IMR-90 (cell line): ENCODE data around the gene ARVCF. TPM values are rescaled to one million over a fixed set of nuclear protein-coding genes. Genes with fewer than 3 reads are reported as not detected.
A peak's percentile ranks its signal among the peaks of the same experiment; 100 is the strongest.

ENCODE experiments used
- ATAC-seq: fragments of 200-7000 bp; cut with Tn5 transposase; 2 replicates; pipeline ENCODE4 v1.9.1; 2020; ENCODE audit warnings: low read depth, mild to moderate bottlenecking, moderate library complexity
- BruUV-seq: library from RNA; stranded (reverse); fragments of 400-500 nt; replicated peaks from 2 replicates; lab custom pipeline; 2021; lab: Mats Ljungman, UMichigan
- CTCF ChIA-PET: fragments of 300-600 bp; formaldehyde crosslinking; extraction: SDS; loops from one replicate; lab custom pipeline; 2021; ENCODE audit warnings: antibody characterized with exemption; lab: Yijun Ruan, JAX
- POLR2A ChIA-PET: fragments of 300-600 bp; sonication (Branson Sonifier 250); formaldehyde crosslinking; loops from one replicate; lab custom pipeline; 2022; ENCODE audit warnings: antibody characterized with exemption; ENCODE audit not compliant: unreplicated experiment; lab: Charles Lee
- DNase-seq: peaks from one replicate; pipeline ENCODE4 v3.0.0; 2013
- H2AFZ ChIP-seq: replicated peaks from 2 replicates; pipeline ENCODE3; 2013; ENCODE audit warnings: low read length, mild to moderate bottlenecking; ENCODE audit not compliant: poor library complexity
- H2AK5ac ChIP-seq: 2 replicates; pipeline ENCODE4 v1.6.1; 2013; ENCODE audit warnings: low read depth, low read length, inconsistent platforms
- H2AK9ac ChIP-seq: replicated peaks from 2 replicates; pipeline ENCODE3; 2013; ENCODE audit warnings: mild to moderate bottlenecking, low read depth, low read length, moderate library complexity; ENCODE audit not compliant: poor library complexity
- H2BK120ac ChIP-seq: 2 replicates; pipeline ENCODE4 v1.6.1; 2013; ENCODE audit warnings: low read depth, low read length, inconsistent platforms
- H2BK15ac ChIP-seq: 3 replicates; pipeline ENCODE4 v1.6.1; 2013; ENCODE audit warnings: low read depth, low read length, inconsistent platforms
- H2BK20ac ChIP-seq: 2 replicates; pipeline ENCODE4 v1.6.1; 2013; ENCODE audit warnings: low read depth, mild to moderate bottlenecking, inconsistent platforms, low read length, moderate library complexity
- H2BK5ac ChIP-seq: 2 replicates; pipeline ENCODE4 v1.6.1; 2013; ENCODE audit warnings: mild to moderate bottlenecking, low read depth, low read length, inconsistent platforms; ENCODE audit not compliant: poor library complexity, severe bottlenecking
- H3K14ac ChIP-seq: replicated peaks from 2 replicates; pipeline ENCODE4 v1.6.1; 2013; ENCODE audit warnings: low read depth, low read length, inconsistent platforms
- H3K18ac ChIP-seq: 2 replicates; pipeline ENCODE4 v1.6.1; 2013; ENCODE audit warnings: low read depth, low read length, control low read depth
- H3K23ac ChIP-seq: 2 replicates; pipeline ENCODE4 v1.6.1; 2013; ENCODE audit warnings: low read depth, low read length, inconsistent platforms
- H3K27ac ChIP-seq: 2 replicates; pipeline ENCODE4 v1.5.1; 2013; ENCODE audit warnings: mild to moderate bottlenecking, control low read depth, low read length; ENCODE audit not compliant: insufficient read depth
- H3K27me3 ChIP-seq: 2 replicates; pipeline ENCODE4 v1.6.1; 2013; ENCODE audit warnings: low read length; ENCODE audit not compliant: control insufficient read depth, insufficient read depth
- H3K36me3 ChIP-seq: 2 replicates; pipeline ENCODE4 v1.6.1; 2013; ENCODE audit warnings: low read length, mixed read lengths; ENCODE audit not compliant: control insufficient read depth, insufficient read depth
- H3K4ac ChIP-seq: 2 replicates; pipeline ENCODE4 v1.6.1; 2013; ENCODE audit warnings: low read depth, low read length, inconsistent platforms
- H3K4me1 ChIP-seq: 2 replicates; pipeline ENCODE4 v1.6.1; 2013; ENCODE audit warnings: low read length, mixed read lengths; ENCODE audit not compliant: control insufficient read depth, insufficient read depth
- H3K4me2 ChIP-seq: 2 replicates; pipeline ENCODE4 v1.6.1; 2013; ENCODE audit warnings: low read depth, mild to moderate bottlenecking, control low read depth, low read length, moderate library complexity
- H3K4me3 ChIP-seq: 2 replicates; pipeline ENCODE4 v1.5.1; 2013; ENCODE audit warnings: low read depth, mild to moderate bottlenecking, control low read depth, low read length, moderate library complexity; ENCODE audit not compliant: insufficient read depth
- H3K56ac ChIP-seq: 2 replicates; pipeline ENCODE4 v1.6.1; 2013; ENCODE audit warnings: low read length, inconsistent platforms; ENCODE audit not compliant: insufficient read depth; ENCODE audit errors: extremely low read depth
- H3K79me1 ChIP-seq, 2 experiments: 2 replicates each; pipeline ENCODE4 v1.6.1; 2013; ENCODE audit warnings: low read length in 2 of 2, inconsistent platforms in 1 of 2, low read depth in 1 of 2
- H3K9ac ChIP-seq: 2 replicates; pipeline ENCODE4 v1.6.1; 2013; ENCODE audit warnings: low read depth, low read length, control low read depth
- H3K9me1 ChIP-seq: 2 replicates; pipeline ENCODE4 v1.6.1; 2013; ENCODE audit warnings: low read length, inconsistent platforms; ENCODE audit not compliant: insufficient read depth
- H3K9me3 ChIP-seq: 2 replicates; pipeline ENCODE4 v1.6.1; 2013; ENCODE audit warnings: low read length; ENCODE audit not compliant: control insufficient read depth, insufficient read depth
- H4K20me1 ChIP-seq: 2 replicates; pipeline ENCODE4 v1.6.1; 2013; ENCODE audit warnings: low read length, inconsistent platforms; ENCODE audit not compliant: insufficient read depth
- H4K5ac ChIP-seq: 2 replicates; pipeline ENCODE4 v1.6.1; 2013; ENCODE audit warnings: mild to moderate bottlenecking, low read depth, low read length, control low read depth
- H4K8ac ChIP-seq, 2 experiments: 2 replicates each; pipeline ENCODE4 v1.6.1; 2013; ENCODE audit warnings: low read depth in 2 of 2, low read length in 2 of 2, control low read depth in 1 of 2, inconsistent platforms in 1 of 2
- H4K91ac ChIP-seq: 2 replicates; pipeline ENCODE4 v1.6.1; 2013; ENCODE audit warnings: low read depth, low read length, inconsistent platforms; ENCODE audit not compliant: insufficient read depth
- BHLHE40 ChIP-seq: fragments of 150-350 bp; IDR thresholded peaks from 2 replicates; pipeline ENCODE4 v1.6.1; 2016; ENCODE audit warnings: mild to moderate bottlenecking, low read depth, low read length
- CEBPB ChIP-seq: IDR thresholded peaks from 2 replicates; pipeline ENCODE4 v1.6.1; 2012; ENCODE audit warnings: low read depth, low read length, improper control_type of control experiment
- FOS ChIP-seq: fragments of 150-350 bp; IDR thresholded peaks from 2 replicates; pipeline ENCODE4 v1.6.1; 2016; ENCODE audit warnings: low read depth, low read length
- MXI1 ChIP-seq: IDR thresholded peaks from 2 replicates; pipeline ENCODE4 v1.6.1; 2012; ENCODE audit warnings: low read depth, mild to moderate bottlenecking, low read length, moderate library complexity, borderline replicate concordance
- NFE2L2 ChIP-seq: fragments of 150-350 bp; IDR thresholded peaks from 2 replicates; pipeline ENCODE4 v1.6.1; 2016; ENCODE audit warnings: low read depth, mild to moderate bottlenecking, low read length
- POLR2A ChIP-seq: IDR thresholded peaks from 2 replicates; pipeline ENCODE4 v1.6.1; 2012; ENCODE audit warnings: mild to moderate bottlenecking, low read depth, low read length
- RCOR1 ChIP-seq: IDR thresholded peaks from 2 replicates; pipeline ENCODE4 v1.6.1; 2012; ENCODE audit warnings: mild to moderate bottlenecking, low read length, improper control_type of control experiment; ENCODE audit not compliant: insufficient replicate concordance
- SMC3 ChIP-seq: fragments of 150-350 bp; IDR thresholded peaks from 2 replicates; pipeline ENCODE4 v1.6.1; 2016; ENCODE audit warnings: low read depth, mild to moderate bottlenecking, antibody characterized with exemption, low read length, moderate library complexity
- WGBS, 2 experiments: methylation state at CpG; one replicate each; pipeline versions ENCODE4 v1.1.5 to v1.1.7; 2013; ENCODE audit warnings: missing lambda C conversion rate in 2 of 2; ENCODE audit not compliant: insufficient read length in 1 of 2; ENCODE audit errors: extremely low coverage in 2 of 2; 5-methylcytosine and 5-hydroxymethylcytosine counted together
- dilution Hi-C: fragments of 300-500 bp; cut with HindIII; formaldehyde crosslinking; loops from one replicate; pipeline ENCODE4 v1.14.3; 2018; ENCODE audit warnings: low sequenced_read_pairs; ENCODE audit not compliant: unreplicated experiment
- in situ Hi-C: fragments of 300-500 bp; cut with MboI; formaldehyde crosslinking; loops from 3 replicates; pipeline ENCODE4 v1.14.3; 2019; ENCODE audit warnings: low sequenced_read_pairs, inconsistent platforms, mixed read lengths
- intact Hi-C: fragments of 100-400 bp; cut with micrococcal nuclease; formaldehyde crosslinking; loops from 2 replicates; pipeline ENCODE4 v1.10.0; 2022
- polyA plus RNA-seq, 3 experiments: library from polyadenylated mRNA; depleted of rRNA; stranded (reverse); fragments of >200 nt; gene quantifications; 2 replicates each; pipeline ENCODE4 v1.2.3, GENCODE V29; 2012; ENCODE audit warnings: low replicate concordance in 1 of 3
- total RNA-seq: library from RNA; depleted of rRNA; stranded (reverse); fragments of >200 nt; gene quantifications from 2 replicates; pipeline ENCODE4 v1.2.3, GENCODE V29; 2012
- TF ChIP-seq, protein P1 (sequence below): fragments of 150-350 bp; IDR thresholded peaks from 2 replicates; pipeline ENCODE4 v1.6.1; 2016; ENCODE audit warnings: low read depth, mild to moderate bottlenecking, low read length, moderate library complexity, borderline replicate concordance

Gene ARVCF
- total and polyA plus RNA-seq, 2 of the 4 experiments (the other 2 are of a cell fraction), result 8.6 to 14.1 TPM

DNA sequence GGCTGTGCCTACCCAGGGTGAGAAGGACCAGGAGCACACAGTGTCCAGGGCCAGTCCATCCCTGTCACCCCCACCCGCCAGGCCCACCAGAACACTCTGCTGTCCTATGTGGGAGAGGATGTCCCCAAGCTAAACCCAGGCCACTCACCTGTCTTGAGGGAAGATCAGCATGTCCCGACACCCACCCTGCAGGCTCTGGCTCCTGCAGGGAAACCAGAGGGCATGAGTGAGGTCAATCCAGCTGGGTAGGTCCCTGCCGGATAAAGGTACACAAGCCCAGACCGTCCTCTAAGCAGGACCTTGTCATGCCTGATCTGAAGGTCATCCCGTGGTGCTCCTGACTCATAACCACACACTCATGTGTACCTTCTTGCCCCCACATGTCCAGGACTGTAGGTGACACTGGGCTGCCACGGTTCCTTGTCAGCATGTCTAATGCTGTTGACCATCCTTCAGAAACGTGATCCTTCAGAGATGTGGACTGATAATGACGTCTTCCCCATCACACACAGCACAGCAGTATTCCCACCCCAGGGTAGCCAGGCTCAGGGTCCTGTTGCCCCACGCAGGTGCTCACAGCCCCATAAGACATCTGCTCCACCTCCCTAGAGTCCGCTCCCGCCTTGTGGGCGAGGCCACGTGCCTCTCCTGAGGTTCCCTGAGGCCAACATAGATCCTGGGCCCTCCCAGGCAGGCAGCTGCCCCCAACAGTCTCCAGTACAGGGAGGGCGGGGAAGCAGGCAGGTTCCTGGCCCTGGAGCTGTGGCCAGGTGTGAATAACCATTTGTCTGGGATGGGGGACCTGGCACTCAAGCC, 6.1 kb downstream of the ARVCF start:
- H2AFZ ChIP-seq, result peak overlapping the region; percentile 72
- H3K56ac ChIP-seq, result no peak overlapping the region
- no peak overlapping the region for H2AK9ac ChIP-seq
- no peak overlapping the region for H2BK5ac ChIP-seq
- H2BK120ac ChIP-seq, result no peak overlapping the region
- in situ Hi-C loops (loop anchor here (5.0 kb wide), 1 partner anchor 38 kb away; no protein-coding TSS in a partner anchor), intact Hi-C loops (loop anchor here (5.0 kb wide), 1 partner anchor 278 kb away; no protein-coding TSS in a partner anchor), dilution Hi-C loops (no loop called here)
- no peak overlapping the region for H2BK20ac ChIP-seq
- H4K8ac ChIP-seq, result no peak overlapping the region
- no peaks in the 10 kb centered on the region for H3K4me1 ChIP-seq
- H3K14ac ChIP-seq, result no peak overlapping the region
- 78% methylated on average over 5 of the region's 14 CpGs; no CpG with 5 or more reads in 1 of the 2 experiments for WGBS, 2 experiments
- no TSS peak for BruUV-seq
- no peak overlapping the region for H3K4me3 ChIP-seq
- POLR2A ChIA-PET, result no interaction called here
- H3K79me1 ChIP-seq, result no peaks in the 10 kb centered on the region
- CTCF ChIA-PET, result interaction anchor here (0.8 kb wide), 1 partner anchor 8 kb away, joined by 3 read pairs; no protein-coding TSS in a partner anchor
- no peak overlapping the region for H2BK15ac ChIP-seq
- H3K9ac ChIP-seq, result no peak overlapping the region
- no peak overlapping the region for H3K27ac ChIP-seq
- H3K36me3 ChIP-seq, result no peaks in the 10 kb centered on the region
- no peak for DNase-seq
- ATAC-seq, result no peak
- no peak overlapping the region for H3K23ac ChIP-seq
- no peaks in the 10 kb centered on the region for H3K9me1 ChIP-seq
- no peak overlapping the region for H4K5ac ChIP-seq
- no peak overlapping the region for H3K4me2 ChIP-seq
- peak overlapping the region; percentile 0; the same call in 1 of the 2 replicates for H2AK5ac ChIP-seq
- peaks cover 18% of the 10 kb centered on the region for H3K27me3 ChIP-seq
- H3K4ac ChIP-seq, result no peak overlapping the region
- H4K20me1 ChIP-seq, result no peaks in the 10 kb centered on the region
- H3K9me3 ChIP-seq, result no peaks in the 10 kb centered on the region
- H3K18ac ChIP-seq, result no peak overlapping the region
- TF ChIP-seq, protein P1, sequence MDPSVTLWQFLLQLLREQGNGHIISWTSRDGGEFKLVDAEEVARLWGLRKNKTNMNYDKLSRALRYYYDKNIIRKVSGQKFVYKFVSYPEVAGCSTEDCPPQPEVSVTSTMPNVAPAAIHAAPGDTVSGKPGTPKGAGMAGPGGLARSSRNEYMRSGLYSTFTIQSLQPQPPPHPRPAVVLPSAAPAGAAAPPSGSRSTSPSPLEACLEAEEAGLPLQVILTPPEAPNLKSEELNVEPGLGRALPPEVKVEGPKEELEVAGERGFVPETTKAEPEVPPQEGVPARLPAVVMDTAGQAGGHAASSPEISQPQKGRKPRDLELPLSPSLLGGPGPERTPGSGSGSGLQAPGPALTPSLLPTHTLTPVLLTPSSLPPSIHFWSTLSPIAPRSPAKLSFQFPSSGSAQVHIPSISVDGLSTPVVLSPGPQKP, result no peak
- TF ChIP-seq RCOR1 (no peak), BHLHE40 (no peak), CEBPB (no peak), SMC3 (no peak), FOS (no peak), POLR2A (no peak), NFE2L2 (no peak), MXI1 (no peak)
- H4K91ac ChIP-seq, result no peak overlapping the region
